Sciatic nerve (tissue), 2 donors: ENCODE results near the gene IFT122. TPM values are rescaled to one million over a fixed set of nuclear protein-coding genes. Genes with fewer than 3 reads are reported as not detected.
A peak's percentile ranks its signal among the peaks of the same experiment; 100 is the strongest.

ENCODE experiments used
- ATAC-seq: fragments of 200-7000 bp; cut with Tn5 transposase; one replicate; pipeline ENCODE4 v1.9.1; 2020; ENCODE audit warnings: mild to moderate bottlenecking, moderate library complexity
- DNase-seq: peaks from one replicate; pipeline ENCODE4 v3.0.0-alpha.2; 2020; ENCODE audit warnings: low spot score
- intact Hi-C: fragments of 100-400 bp; cut with DNase I; formaldehyde crosslinking; loops from one replicate; pipeline ENCODE4 v1.14.2; 2022
- total RNA-seq: library from RNA; stranded (reverse); fragmentation: NEBNext Ultra II Directional; extraction: Animal tissue kit (Norgen Biotek cat#: 25700); gene quantifications from one replicate; pipeline ENCODE4 v1.2.1, GENCODE V29; 2021
- donor health status: DM: no; HTN: no; CAD: no.
- donor health status: DM: no; HTN: no; CAD: no.

IFT122 gene
- total RNA-seq, 1 donor from 2014 or later, result 49.7 TPM

DNA sequence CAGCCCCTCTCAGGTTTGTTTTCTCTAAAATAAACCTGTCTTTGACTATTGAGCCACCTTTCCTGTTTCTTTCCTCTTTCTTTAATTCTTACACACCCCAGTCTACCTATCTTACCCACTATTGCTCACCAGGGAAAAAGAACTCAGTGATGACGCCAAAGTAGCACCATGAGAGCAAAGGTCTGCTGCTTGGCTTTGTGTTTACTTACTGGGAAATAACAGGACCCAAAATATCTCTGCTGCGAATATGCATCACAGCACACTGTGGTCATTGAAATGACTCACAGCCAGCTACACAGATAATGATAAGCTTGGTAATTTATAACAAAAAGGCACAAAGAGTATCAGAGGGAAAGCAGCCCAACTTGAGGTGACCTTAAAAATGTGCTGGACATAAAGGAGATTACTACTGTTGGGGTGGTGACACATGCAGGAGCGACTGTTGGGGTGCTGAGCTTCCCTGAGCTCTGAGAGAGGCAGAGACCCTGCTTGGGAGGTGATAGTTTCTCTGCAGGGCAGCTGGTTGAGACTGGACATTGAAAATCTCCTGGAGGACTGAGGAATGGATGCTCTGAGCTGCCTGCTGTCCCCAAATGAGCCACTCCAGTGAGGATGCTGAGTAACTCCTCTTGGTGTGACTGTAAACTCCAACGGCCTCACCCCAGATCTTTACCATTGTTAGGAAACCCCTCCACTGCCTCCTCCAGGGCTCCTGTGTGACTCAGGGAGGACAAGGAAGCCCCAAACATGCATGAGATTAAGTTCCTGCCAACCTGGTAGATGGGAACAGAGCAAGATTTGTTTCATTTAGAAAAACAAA lies 26.1 kb upstream of the IFT122 start:
- peak; percentile 10 for DNase-seq
- no peak for ATAC-seq
- intact Hi-C loops, result no loop called here

DNA sequence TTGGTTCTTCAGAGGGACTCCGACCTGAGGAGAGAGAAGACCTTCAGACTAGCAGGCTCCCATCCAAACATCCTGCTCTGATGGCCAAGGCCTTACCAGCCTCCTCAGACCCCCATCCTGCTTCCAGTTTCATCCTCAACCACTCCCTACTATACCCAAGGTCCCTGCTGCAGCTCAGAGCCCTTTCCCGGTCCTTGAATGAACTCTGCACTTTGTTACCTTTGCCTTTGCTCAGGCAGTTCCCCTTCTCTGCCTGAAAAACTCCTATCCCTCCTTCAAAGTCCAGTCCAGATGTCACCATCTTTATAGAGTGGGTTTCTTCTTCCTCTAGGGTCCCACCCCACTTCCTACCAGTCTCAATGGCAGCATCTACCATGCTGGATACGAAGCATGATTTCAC lies 24.6 kb upstream of the IFT122 start:
- DNase-seq, result no peak

DNA sequence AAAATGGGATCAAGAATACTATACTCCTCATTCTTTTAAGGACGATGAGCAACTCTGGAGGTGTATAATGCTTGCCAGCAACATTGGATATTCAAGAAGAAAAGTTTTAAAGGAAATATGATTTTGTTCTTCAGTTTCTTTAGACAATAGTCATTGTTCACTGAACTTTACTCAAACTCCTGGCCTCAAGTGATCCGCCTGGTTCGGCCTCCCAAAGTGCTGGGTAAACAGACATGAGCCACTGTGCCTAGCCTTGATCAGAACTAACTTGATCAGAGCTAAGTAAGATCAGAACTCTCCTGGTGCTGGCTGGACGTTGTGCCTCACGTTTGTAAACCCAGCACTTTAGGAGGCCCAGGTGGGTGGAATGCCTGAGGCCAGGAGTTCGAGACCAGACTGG lies 24.2 kb upstream of the IFT122 start:
- DNase-seq (peak; percentile 21), ATAC-seq (no peak)
- intact Hi-C loops, result no loop called here

More for the DNA sequence above, 24.6 kb upstream of the IFT122 start:
- intact Hi-C loops, result no loop called here
- no peak for ATAC-seq

DNA sequence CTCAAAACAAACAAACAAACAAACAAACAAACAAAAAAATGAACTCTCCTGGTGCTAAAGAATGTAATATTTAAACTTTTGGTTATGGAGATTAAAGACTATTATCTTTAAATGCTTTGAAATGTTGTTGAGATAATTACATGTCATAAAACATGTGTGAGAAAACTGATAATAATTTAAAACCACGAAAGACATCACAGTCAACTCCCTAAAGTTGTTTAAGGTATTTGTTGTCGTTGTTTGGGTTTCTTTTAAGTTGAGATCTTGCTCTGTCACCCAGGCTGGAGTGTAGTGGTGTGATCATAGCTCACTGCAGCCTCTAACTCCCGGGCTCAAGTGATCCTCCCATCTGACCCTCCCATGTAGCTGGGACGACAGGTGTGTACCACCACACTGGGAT lies 23.6 kb upstream of the IFT122 start:
- DNase-seq (no peak), ATAC-seq (no peak)
- intact Hi-C loops, result no loop called here

DNA sequence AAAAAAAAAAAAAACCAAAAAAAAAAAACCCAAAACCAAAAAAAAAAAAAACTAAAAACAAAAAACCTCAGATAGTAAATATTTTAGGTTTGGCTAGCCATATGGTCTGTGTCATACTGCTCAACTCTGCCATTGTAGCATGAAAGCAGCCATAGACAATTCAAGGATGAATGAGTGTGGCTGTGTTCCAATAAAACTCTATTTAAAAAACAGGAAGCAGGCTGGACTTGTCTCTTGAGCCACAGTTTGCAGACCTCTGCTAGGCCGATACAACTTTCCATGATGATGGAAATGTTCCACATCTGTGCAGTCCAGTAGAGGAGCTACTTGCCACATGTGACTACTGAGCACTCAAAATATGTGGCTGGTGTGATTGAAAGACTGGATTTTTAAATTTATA lies 22.7 kb upstream of the IFT122 start:
- ATAC-seq (peak; percentile 41), DNase-seq (no peak)

DNA sequence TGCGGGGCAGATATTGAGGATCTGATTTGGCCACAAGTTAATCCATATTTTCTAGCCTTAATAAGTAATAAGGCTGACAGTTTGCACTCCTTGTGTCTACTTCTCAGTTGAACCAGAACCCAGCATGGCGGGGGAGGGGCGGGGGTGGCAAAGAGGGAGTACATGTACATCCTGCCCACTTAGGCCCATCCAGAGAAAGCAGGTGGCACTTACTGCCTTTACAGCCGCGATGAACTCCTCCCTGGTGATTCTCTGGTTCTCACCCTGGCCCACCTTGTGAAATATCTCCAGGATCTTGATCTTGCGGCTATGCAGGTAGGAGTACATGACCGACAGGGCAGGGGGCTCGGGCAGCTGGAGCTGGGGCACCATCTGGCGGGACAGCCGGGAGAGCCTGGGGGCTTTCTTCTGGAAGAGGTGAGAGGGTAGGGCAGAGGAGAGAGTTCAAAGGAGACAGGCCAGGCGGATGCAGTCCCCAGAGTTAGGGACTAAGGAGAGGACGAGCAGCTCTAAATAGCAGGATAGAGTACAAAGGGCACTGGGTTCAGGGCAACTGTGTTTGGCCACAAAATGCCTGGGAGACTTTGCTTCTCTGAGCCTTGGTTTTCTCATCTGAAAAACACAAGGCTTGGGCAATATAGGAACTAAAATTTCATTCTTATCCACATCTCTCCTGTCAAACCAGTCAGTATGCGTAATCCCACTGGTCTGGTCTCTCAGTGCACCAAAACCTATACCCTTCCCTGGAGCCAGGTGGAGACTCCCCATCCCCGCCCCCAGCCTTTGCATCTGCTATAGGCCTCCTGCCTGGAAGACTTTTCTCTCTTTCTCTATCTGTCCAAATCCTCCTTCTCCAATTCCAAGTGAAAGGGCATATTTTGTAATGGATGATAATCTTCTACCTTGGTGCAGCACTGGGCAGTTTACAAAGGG lies 21.7 kb upstream of the IFT122 start:
- ATAC-seq, result no peak
- intact Hi-C loops, result no loop called here
- DNase-seq, result peak; percentile 48

More for the DNA sequence above, 22.7 kb upstream of the IFT122 start:
- intact Hi-C loops, result no loop called here

DNA sequence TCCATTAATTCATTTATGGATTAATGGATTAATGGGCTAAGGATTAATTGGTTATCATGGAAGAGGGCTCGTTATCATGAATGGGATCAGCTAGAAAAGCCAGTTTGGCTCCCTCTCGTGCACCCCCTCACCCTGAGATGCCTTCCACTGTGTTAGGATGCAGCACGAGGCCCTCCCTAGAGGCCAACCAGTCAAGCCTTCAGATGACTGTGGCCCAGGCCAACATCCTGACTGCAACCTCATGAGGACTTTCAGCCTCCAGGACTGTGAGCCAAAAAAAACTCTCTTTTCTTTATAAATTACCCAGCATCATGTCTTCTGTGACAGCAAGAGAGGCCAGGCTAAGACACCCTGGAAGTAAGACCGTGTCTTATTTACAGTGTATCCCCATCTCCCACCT lies 20.5 kb upstream of the IFT122 start:
- intact Hi-C loops, result no loop called here
- DNase-seq (peak; percentile 23), ATAC-seq (no peak)

DNA sequence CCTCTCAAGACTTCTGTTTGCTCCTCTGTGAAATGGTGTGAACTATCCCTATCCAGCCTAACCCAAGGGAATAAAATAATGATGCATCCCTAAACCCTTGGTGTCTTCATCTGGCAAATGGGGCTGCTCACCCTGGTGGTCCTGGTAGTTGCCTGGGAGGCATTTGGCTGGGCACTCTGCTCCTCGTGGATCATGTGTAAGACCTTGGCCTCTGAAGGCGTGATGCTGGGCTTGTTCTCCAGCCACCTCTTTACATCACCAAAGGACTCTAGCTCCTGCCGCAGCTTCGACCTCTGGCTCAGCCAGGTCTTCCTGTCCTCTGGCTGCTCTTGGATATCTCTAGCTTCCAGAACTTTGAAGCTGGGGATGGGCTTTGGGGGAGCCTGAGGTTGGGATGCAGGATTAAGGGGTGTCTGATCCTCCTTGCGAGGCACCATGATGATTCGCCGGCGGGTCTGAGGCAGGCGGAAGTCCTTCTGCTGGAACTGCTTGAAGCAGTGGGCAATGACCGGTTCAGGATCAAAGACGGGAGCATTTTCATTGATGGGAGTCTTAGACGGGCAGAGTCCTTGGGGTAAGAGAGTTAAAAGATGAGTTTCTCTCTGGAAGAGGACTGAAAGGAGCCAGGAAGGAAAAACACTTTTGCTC lies 18.7 kb upstream of the IFT122 start:
- intact Hi-C loops, result no loop called here
- DNase-seq (peak; percentile 46), ATAC-seq (no peak)

DNA sequence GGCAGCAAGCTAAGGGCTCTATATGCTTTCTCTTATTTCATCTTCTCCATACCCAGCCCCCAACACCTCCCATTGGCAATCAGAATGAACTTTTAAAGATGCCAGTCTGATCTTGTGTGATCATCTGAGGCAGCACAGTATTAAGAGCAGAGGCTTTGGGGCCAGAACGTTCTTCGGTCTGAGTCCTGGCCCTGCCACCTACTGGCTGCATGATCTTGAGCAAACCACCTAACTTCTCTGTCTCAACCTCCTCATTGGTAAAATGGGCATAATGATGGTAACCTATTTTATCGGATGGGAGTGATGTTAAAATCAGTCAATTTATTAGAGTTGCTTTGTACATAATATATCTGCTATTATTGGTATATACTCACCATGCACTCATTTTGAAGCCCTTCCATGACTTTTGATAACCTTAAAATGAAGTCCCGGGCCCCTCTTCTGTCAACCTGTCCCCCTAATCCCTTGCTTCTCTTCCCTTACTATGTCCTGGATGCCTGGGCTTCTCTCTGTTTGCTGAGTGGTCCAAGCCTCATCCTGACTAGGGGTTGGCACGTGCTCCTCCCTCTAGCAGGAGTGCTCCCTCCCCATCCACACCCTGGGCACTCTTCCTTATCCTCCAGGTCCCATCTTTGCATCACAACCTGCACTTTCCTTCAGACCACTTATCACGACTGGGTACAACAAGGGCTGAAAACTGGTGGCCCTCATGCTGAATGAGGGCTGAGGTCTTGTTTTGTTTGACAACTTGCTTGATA lies 17.9 kb upstream of the IFT122 start:
- intact Hi-C loops, result no loop called here
- ATAC-seq (no peak), DNase-seq (no peak)

DNA sequence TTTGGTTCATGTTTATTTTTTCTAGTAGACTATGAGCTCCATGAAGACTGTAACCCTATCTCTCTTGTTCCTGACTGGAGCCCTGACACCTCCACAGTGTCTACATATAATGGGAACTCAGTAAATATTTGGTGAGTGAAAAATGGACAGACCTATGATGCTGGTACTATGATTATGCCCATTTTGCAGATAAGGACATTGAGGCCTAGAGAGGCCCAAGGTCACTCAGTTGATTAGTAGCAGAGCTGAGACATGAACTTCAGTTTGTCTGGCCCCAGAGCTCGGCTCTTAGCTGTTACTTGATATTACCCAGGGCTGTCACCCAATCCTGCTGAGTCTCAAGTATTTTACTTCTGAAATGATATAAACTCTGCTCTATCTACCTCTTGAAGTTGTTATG lies 17.1 kb upstream of the IFT122 start:
- DNase-seq (no peak), ATAC-seq (no peak)
- intact Hi-C loops, result no loop called here

DNA sequence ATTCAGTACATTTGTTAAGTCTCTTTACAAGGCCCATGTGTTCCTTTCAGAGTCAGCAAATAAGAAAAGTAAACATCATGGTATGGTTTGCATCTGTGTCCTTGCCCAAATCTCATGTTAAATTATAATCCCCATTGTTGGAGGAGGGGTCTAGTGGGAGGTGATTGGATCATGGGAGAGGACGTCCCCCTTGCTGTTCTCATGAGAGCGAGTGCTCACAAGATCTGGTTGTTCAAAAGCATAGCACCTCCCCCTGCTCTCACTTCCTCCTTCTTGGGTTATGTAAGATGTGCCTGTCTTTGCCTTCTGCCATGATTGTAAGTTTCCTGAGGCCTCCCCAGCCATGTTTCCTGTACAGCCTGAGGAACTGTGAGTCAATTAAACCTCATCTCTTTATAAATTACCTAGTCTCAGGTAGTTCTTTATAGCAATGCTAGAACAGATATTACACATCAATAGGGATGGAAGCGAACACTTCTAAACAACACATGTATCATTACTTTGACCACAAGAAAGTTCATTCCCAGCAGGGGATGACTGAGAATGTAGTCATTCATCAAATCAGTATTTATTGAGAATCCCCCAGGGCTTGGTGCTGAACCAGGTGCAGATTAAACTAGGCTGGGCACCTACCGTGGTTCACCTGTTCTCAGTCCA lies 15.7 kb upstream of the IFT122 start:
- DNase-seq (no peak), ATAC-seq (no peak)
- intact Hi-C loops, result no loop called here

DNA sequence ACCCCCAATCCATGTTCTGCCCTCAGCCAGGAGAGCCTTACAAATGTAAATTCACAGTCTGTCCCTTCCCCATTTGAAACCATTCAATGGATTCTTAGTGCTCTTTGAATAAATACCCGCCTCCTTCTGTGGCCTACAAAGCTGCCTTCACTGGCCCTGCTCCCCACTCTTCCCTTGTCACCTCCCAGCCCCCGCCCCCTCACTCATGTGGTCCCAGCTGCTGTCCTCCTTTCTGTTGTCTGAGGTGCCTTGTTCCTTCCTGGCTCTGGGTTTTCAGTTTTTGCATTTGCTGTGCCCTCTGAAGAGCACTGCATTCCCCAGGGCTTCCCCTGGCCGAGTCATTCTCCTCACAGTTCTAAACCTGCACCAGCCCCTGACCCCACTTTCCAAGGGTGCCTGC lies 14.8 kb upstream of the IFT122 start:
- DNase-seq (peak; percentile 23), ATAC-seq (no peak)
- intact Hi-C loops, result no loop called here

DNA sequence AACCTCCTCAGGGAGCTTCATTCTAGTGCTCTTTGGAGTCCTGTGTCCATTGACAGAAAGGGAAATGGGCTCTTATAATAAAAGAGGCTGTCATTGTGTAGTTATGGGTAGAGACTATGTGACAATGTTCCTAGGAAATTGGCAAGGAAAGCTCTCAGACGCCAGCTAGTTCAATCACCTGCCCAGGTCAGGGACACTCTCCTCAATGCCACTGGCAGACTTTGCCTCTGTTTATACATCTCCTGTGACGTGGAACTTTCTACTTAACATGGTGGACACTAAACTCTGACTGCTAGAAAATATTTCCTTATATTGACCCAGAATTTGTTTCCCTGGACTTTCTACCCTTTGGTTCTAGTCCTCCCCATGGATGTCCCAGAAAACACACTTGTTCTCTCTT lies 14.4 kb upstream of the IFT122 start:
- no peak for ATAC-seq
- intact Hi-C loops, result no loop called here
- no peak for DNase-seq

DNA sequence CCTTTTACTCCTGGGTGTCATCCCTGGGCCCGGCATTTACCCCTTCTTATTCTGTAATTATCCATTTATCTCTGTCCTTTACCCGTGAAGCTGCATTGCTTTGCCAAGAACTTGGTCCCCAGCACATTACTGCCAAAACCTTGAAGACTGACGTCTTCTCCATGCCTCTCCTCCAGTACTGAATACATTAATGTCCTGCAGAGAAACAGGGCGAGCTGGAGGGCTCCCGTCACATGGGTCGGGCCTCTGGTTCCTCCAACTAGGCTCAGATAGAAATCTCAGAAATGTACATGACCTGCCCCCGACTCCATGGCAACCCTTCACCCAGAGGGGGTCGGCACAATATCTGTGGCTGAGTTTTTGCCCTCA lies 12.0 kb upstream of the IFT122 start:
- intact Hi-C loops, result no loop called here
- DNase-seq (no peak), ATAC-seq (no peak)

DNA sequence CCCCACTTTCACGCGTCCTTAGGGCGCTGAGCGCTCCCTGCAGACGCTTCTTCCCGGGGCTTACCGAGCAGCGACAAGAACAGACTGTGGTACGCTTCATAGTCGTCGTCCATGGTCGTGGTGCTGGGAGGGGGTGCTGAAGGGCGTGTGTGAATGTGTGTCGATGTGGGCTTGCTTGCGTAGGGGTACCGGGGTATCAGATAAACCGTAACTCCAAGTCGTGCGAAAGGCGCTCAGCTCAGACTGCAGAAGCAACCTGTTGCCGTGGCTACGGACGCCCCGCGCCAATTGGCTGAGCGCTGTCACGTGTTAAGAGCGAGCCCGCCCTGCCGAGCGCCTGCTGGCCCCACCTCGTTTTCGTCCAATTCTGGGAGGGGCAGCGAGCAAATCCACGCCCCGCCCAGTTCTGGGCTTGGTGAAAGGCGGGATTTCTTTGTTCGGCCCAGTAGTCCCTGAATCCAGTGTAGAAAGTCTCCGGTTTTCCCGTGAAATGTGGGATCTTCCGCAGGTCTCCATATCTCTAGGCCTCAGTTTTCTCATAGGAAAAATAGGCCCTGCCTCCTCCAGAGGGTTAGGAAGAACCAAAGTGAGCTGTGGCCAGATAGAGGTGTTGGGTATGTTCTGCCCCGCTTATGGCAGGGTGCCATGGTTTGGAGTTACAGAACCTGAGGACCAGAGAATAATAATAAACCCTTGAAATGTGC lies 11.5 kb upstream of the IFT122 start, which contains the start of gene EFCAB12:
EFCAB12 (minus strand) TSS at position 261 of the 704 bp plus-strand sequence; CDS start at position 113, 148 bp downstream.
- DNase-seq (peak; percentile 99), ATAC-seq (peak; percentile 99)
- intact Hi-C loops, result no loop called here

DNA sequence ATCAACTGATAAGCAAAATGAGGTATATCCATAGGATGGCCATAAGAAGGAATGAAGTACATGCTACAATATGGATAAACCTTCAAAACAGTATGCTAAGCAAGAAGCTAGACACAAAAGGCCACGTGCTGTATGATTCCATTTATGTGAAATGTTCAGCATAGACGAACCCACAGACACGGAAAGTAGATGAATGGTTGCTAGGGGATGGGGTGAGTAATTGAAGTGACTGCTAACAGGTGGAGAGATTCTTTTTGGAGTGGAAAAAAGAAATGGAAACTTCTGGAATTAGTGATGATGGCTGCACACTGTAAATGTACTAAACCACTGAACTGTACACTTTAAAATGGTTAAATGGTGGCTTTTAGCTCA lies 11.0 kb upstream of the IFT122 start:
- intact Hi-C loops, result no loop called here
- no peak for DNase-seq
- no peak for ATAC-seq

DNA sequence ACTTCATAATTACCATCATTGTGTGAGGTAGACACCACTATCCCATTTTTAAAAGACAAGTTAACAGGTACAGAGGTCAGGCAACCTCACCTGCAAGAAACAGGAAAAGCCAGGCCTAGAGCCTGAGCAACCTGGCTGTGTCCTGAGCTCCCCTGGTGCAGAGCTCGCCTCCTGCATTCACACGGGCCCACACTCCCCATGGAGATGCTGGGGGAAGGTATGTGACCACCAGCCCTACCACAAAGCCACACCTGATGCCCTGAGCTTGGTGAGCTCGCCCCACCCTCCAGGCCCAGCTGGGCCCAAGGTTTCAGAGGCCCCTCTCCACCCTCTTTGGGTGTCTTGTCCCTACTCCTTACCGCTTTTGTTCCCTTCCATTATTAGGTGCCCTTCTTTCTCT lies 10.4 kb upstream of the IFT122 start:
- intact Hi-C loops, result no loop called here
- ATAC-seq (no peak), DNase-seq (no peak)

DNA sequence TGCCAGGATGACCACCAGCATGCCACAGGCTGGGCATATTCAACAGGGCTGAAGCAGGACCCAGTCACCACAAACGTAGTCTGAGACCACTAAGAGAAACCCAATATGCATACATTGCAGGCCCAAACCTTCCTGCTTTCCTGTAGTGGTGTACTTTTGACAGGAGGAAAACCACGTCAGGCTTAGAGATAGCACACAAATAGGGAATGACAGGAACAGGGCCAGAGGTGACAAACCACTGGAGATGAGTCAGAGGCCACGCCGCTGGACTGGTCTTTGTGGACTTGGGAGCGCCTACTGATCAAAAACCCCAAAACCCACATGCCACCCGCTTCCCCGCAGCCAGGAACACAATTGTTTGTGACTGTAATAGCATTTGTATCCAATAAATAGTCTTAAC lies 8.0 kb upstream of the IFT122 start:
- intact Hi-C loops, result no loop called here
- no peak for ATAC-seq

More for the DNA sequence above, 8.0 kb upstream of the IFT122 start:
- DNase-seq, result no peak
